Adrenal gland (tissue), 5 donors: ENCODE measurements around the gene BEND5.

ENCODE experiments used
- CTCF ChIP-seq, 6 experiments: fragments of 450-650 bp in 4 of 6; fragments of 200-600 bp in 2 of 6; sonication (generic) in 1 of 6; IDR thresholded peaks; 1 replicate in 5 of 6; 2 replicates in 1 of 6; pipeline versions ENCODE4 v1.5.1 to v1.8.0; 2016 to 2021; ENCODE audit warnings: antibody characterized with exemption in 6 of 6, mild to moderate bottlenecking in 2 of 6, moderate library complexity in 1 of 6
- POLR2A ChIP-seq, 2 donors: fragments of 450-650 bp; IDR thresholded peaks; one replicate each; pipeline ENCODE4 v1.6.1; 2017; ENCODE audit warnings: antibody characterized with exemption in 2 of 2, mild to moderate bottlenecking in 2 of 2, moderate library complexity in 1 of 2
- donor health status: DM: no; HTN: no; CAD: no.

DNA sequence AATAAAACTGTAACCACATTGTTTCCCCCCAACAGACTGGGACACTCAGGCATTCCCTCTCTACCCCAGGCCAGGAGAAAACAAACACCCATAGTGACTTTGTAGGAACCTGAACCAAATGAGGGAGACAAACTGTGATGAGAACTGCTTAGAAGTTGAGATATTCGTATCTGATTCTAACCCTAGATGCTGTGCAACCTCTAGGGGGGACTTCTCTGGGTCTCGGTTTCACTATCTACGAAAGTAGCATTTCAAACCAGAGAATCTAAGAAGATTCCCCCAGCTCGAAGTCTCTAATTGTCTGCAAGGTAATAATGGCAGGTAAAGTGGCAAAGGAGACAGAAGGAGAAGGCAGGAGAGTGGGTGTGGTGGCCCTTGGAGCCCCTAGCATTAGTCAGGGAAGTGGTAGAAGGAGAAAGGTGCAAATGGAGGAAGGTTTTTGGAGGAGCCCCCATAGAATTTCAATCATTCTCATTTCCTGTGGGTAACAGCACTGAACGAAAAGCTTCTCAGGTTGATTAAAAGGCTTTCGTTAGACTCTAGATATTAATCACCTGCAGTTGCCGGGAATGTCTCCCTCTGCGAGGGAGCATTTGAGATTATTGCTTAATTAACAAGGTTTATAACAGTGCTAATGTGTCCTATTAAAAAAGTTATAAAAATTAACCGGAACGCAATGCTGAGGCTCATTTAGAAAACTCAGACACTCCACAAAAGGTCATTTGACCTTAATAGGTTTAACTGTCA, 46.4 kb downstream of the BEND5 start:
- TF ChIP-seq POLR2A (IDR thresholded peaks at IDR 0.05), result no peak
- TF ChIP-seq CTCF (IDR thresholded peaks at IDR 0.05), result no peak
